ENCODE measurements around the gene SLC8B1. TPM values are rescaled to one million over a fixed set of nuclear protein-coding genes. Genes with fewer than 3 reads are reported as not detected.

The SLC8B1 gene
- total RNA-seq, 4 donors from 2014 or later: 76.5 to 256 (median 95.5) TPM

DNA sequence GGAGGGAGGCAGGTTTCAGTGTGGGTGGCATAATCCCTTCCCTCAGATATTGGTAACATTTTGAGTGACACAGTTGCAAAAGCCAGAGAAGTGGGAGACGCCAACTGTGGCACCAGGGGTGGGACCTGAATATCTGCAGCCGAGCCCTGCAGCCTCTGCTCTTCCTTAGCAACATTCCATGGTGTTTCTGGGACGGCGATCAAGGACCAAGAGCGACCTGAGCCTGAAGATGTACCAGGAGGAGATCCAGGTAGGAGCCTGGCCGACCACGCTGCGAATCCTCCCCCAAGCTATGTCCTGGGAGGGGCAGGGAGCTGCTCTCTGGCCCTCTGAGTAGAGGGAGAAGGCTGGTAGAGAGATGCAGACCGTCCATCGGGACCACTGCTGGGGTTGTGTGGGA is 41.8 kb downstream of the SLC8B1 start:
- H3K27ac ChIP-seq: no peak overlapping the region
- no peak overlapping the region for H3K4me3 ChIP-seq
- TF ChIP-seq POLR2AphosphoS5 (IDR thresholded peaks at IDR 0.05) (no peak), POLR2A (IDR thresholded peaks at IDR 0.05) (no peak), EP300 (IDR thresholded peaks at IDR 0.05; ENCODE audit: low read depth) (no peak)
- TF ChIP-seq, protein P1, sequence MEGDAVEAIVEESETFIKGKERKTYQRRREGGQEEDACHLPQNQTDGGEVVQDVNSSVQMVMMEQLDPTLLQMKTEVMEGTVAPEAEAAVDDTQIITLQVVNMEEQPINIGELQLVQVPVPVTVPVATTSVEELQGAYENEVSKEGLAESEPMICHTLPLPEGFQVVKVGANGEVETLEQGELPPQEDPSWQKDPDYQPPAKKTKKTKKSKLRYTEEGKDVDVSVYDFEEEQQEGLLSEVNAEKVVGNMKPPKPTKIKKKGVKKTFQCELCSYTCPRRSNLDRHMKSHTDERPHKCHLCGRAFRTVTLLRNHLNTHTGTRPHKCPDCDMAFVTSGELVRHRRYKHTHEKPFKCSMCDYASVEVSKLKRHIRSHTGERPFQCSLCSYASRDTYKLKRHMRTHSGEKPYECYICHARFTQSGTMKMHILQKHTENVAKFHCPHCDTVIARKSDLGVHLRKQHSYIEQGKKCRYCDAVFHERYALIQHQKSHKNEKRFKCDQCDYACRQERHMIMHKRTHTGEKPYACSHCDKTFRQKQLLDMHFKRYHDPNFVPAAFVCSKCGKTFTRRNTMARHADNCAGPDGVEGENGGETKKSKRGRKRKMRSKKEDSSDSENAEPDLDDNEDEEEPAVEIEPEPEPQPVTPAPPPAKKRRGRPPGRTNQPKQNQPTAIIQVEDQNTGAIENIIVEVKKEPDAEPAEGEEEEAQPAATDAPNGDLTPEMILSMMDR (IDR thresholded peaks at IDR 0.05): no peak
- no peaks in the 10 kb centered on the region for H3K27me3 ChIP-seq
- DNase-seq: no peak
- H3K9me3 ChIP-seq: no peaks in the 10 kb centered on the region
- H3K4me1 ChIP-seq: no peaks in the 10 kb centered on the region
- in situ Hi-C loops (cut with MboI; ENCODE audit: low pct_ligation_motif_present in 1 of 4, low pct_unique_long_range_greater_than_20kb in 1 of 4, low sequenced_read_pairs in 3 of 4): no loop called here
- peaks cover 0 to 57% (median 25%) of the 10 kb centered on the region in 4 donors for H3K36me3 ChIP-seq
- 95% methylated on average over 10 of the region's 10 CpGs; no CpG with 5 or more reads in 1 of the 2 donors for WGBS, 2 donors (ENCODE audit: low coverage in 1 of 2)
- intact Hi-C loops (cut with DNase I; ENCODE audit: low total_unique reads): no loop called here

DNA sequence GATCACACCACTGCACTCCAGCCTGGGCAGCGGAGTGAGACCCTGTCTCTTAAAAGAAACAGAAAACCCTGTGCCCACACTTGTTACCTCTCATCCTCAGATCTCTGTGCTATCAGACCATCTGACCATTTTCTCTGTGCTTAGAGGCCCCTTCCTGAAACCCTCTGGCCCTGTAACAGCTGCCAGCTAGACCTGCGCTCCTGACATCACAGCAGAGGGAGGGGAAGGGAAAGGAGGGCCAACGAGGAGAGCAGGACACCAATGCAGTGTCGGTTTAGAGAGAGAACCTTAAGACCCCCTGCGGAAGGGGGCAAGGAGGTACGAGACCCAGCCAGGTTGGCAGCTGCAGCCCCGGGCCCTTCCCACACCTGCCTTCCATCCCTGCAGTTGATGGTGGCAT is 42.4 kb downstream of the SLC8B1 start:
- peaks cover 0 to 61% (median 25%) of the 10 kb centered on the region in 4 donors for H3K36me3 ChIP-seq
- WGBS, 2 donors (ENCODE audit: low coverage in 1 of 2): 91% methylated on average over 7 of the region's 7 CpGs; no CpG with 5 or more reads in 1 of the 2 donors
- no peak overlapping the region for H3K27ac ChIP-seq
- TF ChIP-seq POLR2A (IDR thresholded peaks at IDR 0.05) (no peak), EP300 (IDR thresholded peaks at IDR 0.05; ENCODE audit: low read depth) (no peak), POLR2AphosphoS5 (IDR thresholded peaks at IDR 0.05) (no peak)
- TF ChIP-seq, protein P1 (IDR thresholded peaks at IDR 0.05): no peak
- H3K27me3 ChIP-seq: no peaks in the 10 kb centered on the region
- no peaks in the 10 kb centered on the region for H3K4me1 ChIP-seq
- no peak overlapping the region for H3K4me3 ChIP-seq
- intact Hi-C loops (cut with DNase I; ENCODE audit: low total_unique reads) (no loop called here), in situ Hi-C loops (cut with MboI; ENCODE audit: low pct_ligation_motif_present in 1 of 4, low pct_unique_long_range_greater_than_20kb in 1 of 4, low sequenced_read_pairs in 3 of 4) (no loop called here)
- no peaks in the 10 kb centered on the region for H3K9me3 ChIP-seq
- DNase-seq: no peak

DNA sequence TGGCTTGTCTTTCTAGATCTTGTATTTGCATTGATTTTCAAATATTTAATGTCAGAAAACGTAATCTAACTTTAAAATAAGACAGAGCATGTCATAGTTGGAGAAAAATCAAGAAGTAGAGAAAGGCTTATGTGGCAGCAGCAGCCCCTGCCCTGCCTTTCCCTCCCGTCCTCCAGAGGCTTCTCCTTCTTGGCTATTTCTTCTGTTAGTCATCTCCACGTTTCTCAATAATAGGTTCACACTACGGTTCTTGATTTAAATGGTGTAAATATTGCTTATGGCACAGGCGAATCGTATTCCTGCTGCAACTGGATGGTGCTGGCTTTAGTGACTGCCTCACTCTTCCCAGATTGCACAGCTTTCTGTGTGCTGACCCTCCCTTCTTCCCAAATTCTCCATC is 42.8 kb downstream of the SLC8B1 start:
- Histone ChIP-seq H3K4me1 (no peaks in the 10 kb centered on the region), H3K27me3 (no peaks in the 10 kb centered on the region), H3K9me3 (no peaks in the 10 kb centered on the region), H3K4me3 (no peak overlapping the region), H3K27ac (no peak overlapping the region), H3K36me3 (peaks cover 0 to 66% (median 25%) of the 10 kb centered on the region in 4 donors)
- intact Hi-C loops (cut with DNase I; ENCODE audit: low total_unique reads) (no loop called here), in situ Hi-C loops (cut with MboI; ENCODE audit: low pct_ligation_motif_present in 1 of 4, low pct_unique_long_range_greater_than_20kb in 1 of 4, low sequenced_read_pairs in 3 of 4) (no loop called here)
- WGBS, 2 donors (ENCODE audit: low coverage in 1 of 2): 65 to 81% methylated on average over 2 to 6 of the region's 6 CpGs
- TF ChIP-seq POLR2AphosphoS5 (IDR thresholded peaks at IDR 0.05) (no peak), POLR2A (IDR thresholded peaks at IDR 0.05) (no peak), EP300 (IDR thresholded peaks at IDR 0.05; ENCODE audit: low read depth) (no peak)
- TF ChIP-seq, protein P1 (IDR thresholded peaks at IDR 0.05): no peak
- no peak for DNase-seq

DNA sequence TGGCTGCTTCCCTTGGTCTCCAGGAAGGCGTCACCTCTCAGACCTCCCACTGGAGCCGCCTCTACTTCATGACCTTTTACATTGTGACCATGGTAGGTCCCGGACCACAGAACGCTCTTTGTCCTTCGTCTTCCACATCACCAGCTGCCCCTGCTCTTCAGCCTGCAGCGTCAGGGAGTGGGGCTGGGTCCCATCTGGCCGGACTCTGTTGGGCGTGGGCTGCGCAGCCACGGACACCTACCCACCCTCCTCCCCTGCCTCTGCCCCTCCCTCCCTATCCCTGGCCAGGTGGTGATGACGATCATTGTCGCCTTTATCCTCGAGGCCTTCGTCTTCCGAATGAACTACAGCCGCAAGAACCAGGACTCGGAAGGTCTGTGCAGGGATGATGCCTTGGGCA is 43.3 kb downstream of the SLC8B1 start:
- intact Hi-C loops (cut with DNase I; ENCODE audit: low total_unique reads) (no loop called here), in situ Hi-C loops (cut with MboI; ENCODE audit: low pct_ligation_motif_present in 1 of 4, low pct_unique_long_range_greater_than_20kb in 1 of 4, low sequenced_read_pairs in 3 of 4) (no loop called here)
- Histone ChIP-seq H3K4me3 (no peak overlapping the region), H3K27me3 (no peaks in the 10 kb centered on the region), H3K27ac (no peak overlapping the region), H3K9me3 (no peaks in the 10 kb centered on the region), H3K36me3 (peaks cover 0 to 70% (median 25%) of the 10 kb centered on the region in 4 donors), H3K4me1 (no peaks in the 10 kb centered on the region)
- WGBS, 2 donors (ENCODE audit: low coverage in 1 of 2): 91 to 96% methylated on average over 7 to 17 of the region's 17 CpGs
- no peak for TF ChIP-seq POLR2A (IDR thresholded peaks at IDR 0.05)
- TF ChIP-seq EP300 (IDR thresholded peaks at IDR 0.05; ENCODE audit: low read depth): no peak
- TF ChIP-seq, protein P1 (IDR thresholded peaks at IDR 0.05): no peak
- TF ChIP-seq POLR2AphosphoS5 (IDR thresholded peaks at IDR 0.05): no peak
- no peak for DNase-seq
